NCI-H2029 treated with DMSO at 0.1 percent for 48 hours (cell line): ENCODE results near the gene MAD1L1.

Experiments used
- DNase-seq: peaks from one replicate; lab custom pipeline; 2025; lab: John Stamatoyannopoulos, UW

The MAD1L1 gene

GRCh38 chr7:2156756-2157472, 75.8 kb downstream of the MAD1L1 start:
- DNase-seq, result no peak

- no peak for DNase-seq
Observed at GRCh38 chr7:2154831-2155230, 77.9 kb downstream of the MAD1L1 start.

GRCh38 chr7:2154121-2154520, 78.6 kb downstream of the MAD1L1 start:
- no peak for DNase-seq

GRCh38 chr7:2152646-2153045, 80.1 kb downstream of the MAD1L1 start:
- DNase-seq, result no peak

GRCh38 chr7:2151801-2152612, 80.7 kb downstream of the MAD1L1 start:
- no peak for DNase-seq

GRCh38 chr7:2151237-2151636, 81.5 kb downstream of the MAD1L1 start:
- DNase-seq, result no peak

- DNase-seq, result no peak
Observed at GRCh38 chr7:2150445-2150815, 82.3 kb downstream of the MAD1L1 start.

- no peak for DNase-seq
Observed at GRCh38 chr7:2149672-2150444, 82.9 kb downstream of the MAD1L1 start.

GRCh38 chr7:2148814-2149213, 83.9 kb downstream of the MAD1L1 start:
- no peak for DNase-seq

- no peak for DNase-seq
Observed at GRCh38 chr7:2148189-2148588, 84.6 kb downstream of the MAD1L1 start.

- DNase-seq, result no peak
Observed at GRCh38 chr7:2146676-2147472, 85.9 kb downstream of the MAD1L1 start.

- no peak for DNase-seq
Observed at GRCh38 chr7:2145835-2146580, 86.7 kb downstream of the MAD1L1 start.

GRCh38 chr7:2144926-2145325, 87.8 kb downstream of the MAD1L1 start:
- DNase-seq, result no peak

- no peak for DNase-seq
Observed at GRCh38 chr7:2143981-2144595, 88.7 kb downstream of the MAD1L1 start.

- DNase-seq, result no peak
Observed at GRCh38 chr7:2143450-2143849, 89.3 kb downstream of the MAD1L1 start.

GRCh38 chr7:2142386-2142785, 90.4 kb downstream of the MAD1L1 start:
- DNase-seq, result no peak

- DNase-seq, result no peak
Observed at GRCh38 chr7:2141651-2142050, 91.1 kb downstream of the MAD1L1 start.

- no peak for DNase-seq
Observed at GRCh38 chr7:2141021-2141410, 91.7 kb downstream of the MAD1L1 start.

- DNase-seq, result no peak
Observed at GRCh38 chr7:2140216-2141020, 92.3 kb downstream of the MAD1L1 start.
